ENCODE data around the gene RNF125.

DNA sequence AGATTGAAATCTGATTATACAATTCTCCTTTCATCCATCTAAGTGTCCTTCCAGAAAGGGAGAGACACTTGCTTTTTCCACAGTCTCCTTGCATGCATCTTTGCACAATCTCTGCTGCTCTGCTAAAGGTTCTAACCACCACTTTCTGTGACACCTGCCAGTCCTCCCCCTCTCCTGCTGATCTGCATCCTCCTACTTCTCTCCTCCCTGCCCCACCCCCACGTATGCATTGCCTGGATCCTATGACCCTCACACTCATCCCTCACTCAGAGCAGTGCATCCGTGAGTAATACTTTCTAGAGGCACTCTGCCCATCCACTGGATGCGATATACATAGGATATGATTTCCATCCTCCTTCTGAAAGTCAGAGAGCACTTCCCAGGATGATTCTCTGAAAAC, 48.0 kb upstream of the RNF125 start:
- TF ChIP-seq GATA3 (IDR thresholded peaks at IDR 0.05; ENCODE audit: low read depth, low read length) (no peak), GATA2 (IDR thresholded peaks at IDR 0.05; ENCODE audit: low read depth, low read length) (no peak)

All from SH-SY5Y (cell line).